Measurements from ENCODE around the gene OR2T35. TPM values are rescaled to one million over a fixed set of nuclear protein-coding genes. Genes with fewer than 3 reads are reported as not detected.

OR2T35 gene
- total and polyA plus RNA-seq, 3 donors from 2014 or later = not detected

- DNase-seq = no peak
- Histone ChIP-seq H3K4me1 (no peaks in the 10 kb centered on the region), H3K36me3 (ENCODE audit: low read depth, missing control alignments) (no peaks in the 10 kb centered on the region), H3K9me3 (no peaks in the 10 kb centered on the region), H3K27ac (no peak overlapping the region), H3K27me3 (no peaks in the 10 kb centered on the region), H3K4me3 (no peak overlapping the region)
- intact Hi-C loops (cut with DNase I; ENCODE audit: low total_unique reads) = no loop called here
- TF ChIP-seq, protein P1, sequence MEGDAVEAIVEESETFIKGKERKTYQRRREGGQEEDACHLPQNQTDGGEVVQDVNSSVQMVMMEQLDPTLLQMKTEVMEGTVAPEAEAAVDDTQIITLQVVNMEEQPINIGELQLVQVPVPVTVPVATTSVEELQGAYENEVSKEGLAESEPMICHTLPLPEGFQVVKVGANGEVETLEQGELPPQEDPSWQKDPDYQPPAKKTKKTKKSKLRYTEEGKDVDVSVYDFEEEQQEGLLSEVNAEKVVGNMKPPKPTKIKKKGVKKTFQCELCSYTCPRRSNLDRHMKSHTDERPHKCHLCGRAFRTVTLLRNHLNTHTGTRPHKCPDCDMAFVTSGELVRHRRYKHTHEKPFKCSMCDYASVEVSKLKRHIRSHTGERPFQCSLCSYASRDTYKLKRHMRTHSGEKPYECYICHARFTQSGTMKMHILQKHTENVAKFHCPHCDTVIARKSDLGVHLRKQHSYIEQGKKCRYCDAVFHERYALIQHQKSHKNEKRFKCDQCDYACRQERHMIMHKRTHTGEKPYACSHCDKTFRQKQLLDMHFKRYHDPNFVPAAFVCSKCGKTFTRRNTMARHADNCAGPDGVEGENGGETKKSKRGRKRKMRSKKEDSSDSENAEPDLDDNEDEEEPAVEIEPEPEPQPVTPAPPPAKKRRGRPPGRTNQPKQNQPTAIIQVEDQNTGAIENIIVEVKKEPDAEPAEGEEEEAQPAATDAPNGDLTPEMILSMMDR (IDR thresholded peaks at IDR 0.05) = no peak
- TF ChIP-seq POLR2A (IDR thresholded peaks at IDR 0.05) = no peak
- 79 to 86% methylated on average over 2 of the region's 2 CpGs for WGBS, 2 donors
Measured at GRCh38 chr1:248596615-248597014, 48.5 kb downstream of the OR2T35 start.

DNA sequence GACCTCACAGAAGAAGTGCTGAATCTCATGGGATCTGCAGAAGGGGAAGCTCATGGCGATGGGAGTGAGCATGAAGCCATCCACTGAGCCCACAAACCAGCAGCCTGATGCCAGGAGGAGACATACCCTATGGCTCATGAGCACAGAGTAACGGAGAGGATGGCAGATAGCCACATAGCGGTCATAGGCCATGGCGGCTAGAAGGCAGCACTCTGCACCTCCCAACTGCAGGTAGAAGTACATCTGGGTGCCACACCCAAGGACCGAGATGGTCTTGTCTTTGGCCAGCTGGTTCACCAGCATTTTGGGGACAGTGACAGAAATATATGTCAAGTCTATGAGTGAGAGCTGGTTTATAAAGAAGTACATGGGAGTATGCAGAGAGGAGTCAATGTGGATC lies 51.9 kb downstream of the OR2T35 start:
- intact Hi-C loops (cut with DNase I; ENCODE audit: low total_unique reads) = no loop called here
- TF ChIP-seq, protein P1 (IDR thresholded peaks at IDR 0.05) = no peak
- 73 to 84% methylated on average over 5 of the region's 5 CpGs for whole genome bisulfite sequencing, 2 donors
- DNase-seq = no peak
- Histone ChIP-seq H3K27ac (no peak overlapping the region), H3K27me3 (no peaks in the 10 kb centered on the region), H3K36me3 (ENCODE audit: low read depth, missing control alignments) (no peaks in the 10 kb centered on the region), H3K9me3 (no peaks in the 10 kb centered on the region), H3K4me3 (no peak overlapping the region), H3K4me1 (no peaks in the 10 kb centered on the region)

DNA sequence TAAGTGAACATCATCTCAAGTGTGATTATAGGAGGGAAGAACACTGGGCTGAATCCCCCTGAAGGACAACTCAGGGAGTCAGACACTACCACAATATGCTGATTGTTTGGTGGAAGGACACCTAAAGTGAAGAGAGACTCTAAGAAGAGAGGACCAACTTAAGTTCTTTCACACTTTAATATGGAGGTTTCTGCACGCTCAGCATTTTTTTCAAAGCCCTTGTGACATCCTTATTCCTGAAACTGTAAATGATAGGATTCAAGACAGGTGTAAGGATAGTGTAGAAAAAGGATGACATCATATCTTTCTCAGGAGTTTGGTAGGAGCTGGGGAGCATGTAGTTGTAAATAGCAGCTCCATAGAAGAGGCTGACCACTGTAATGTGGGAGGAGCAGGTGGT lies 52.4 kb downstream of the OR2T35 start:
- no peaks in the 10 kb centered on the region for H3K36me3 ChIP-seq (ENCODE audit: low read depth, missing control alignments)
- H3K9me3 ChIP-seq = no peaks in the 10 kb centered on the region
- intact Hi-C loops (cut with DNase I; ENCODE audit: low total_unique reads) = no loop called here
- no peak for DNase-seq
- H3K27me3 ChIP-seq = no peaks in the 10 kb centered on the region
- no peaks in the 10 kb centered on the region for H3K4me1 ChIP-seq
- no peak overlapping the region for H3K27ac ChIP-seq
- WGBS, 2 donors = 78 to 91% methylated on average over 1 of the region's 1 CpG
- H3K4me3 ChIP-seq = no peak overlapping the region
- TF ChIP-seq POLR2A (IDR thresholded peaks at IDR 0.05) = no peak
- TF ChIP-seq, protein P1 (IDR thresholded peaks at IDR 0.05) = no peak

DNA sequence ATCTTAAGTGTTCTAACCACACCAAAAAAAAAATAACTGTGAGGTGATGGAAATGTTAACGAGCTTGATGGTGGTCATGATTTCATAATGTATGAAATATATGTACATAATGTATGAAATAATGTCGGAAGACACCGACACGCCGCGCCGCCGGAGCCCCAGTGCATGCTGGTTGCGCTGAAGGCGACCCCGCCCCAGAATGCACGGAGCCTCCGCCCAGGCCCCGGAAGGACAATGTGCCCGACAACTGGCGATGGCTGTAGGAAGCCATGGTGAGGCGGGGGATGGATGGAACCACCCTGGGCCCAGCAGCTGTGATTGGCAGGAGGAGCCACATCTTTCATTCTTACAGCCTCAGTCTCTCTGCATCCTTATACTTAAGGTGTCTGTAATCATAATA lies 55.0 kb downstream of the OR2T35 start:
- no peaks in the 10 kb centered on the region for H3K36me3 ChIP-seq (ENCODE audit: low read depth, missing control alignments)
- intact Hi-C loops (cut with DNase I; ENCODE audit: low total_unique reads) = no loop called here
- WGBS, 2 donors = 59 to 74% methylated on average over 17 of the region's 17 CpGs
- TF ChIP-seq POLR2A (IDR thresholded peaks at IDR 0.05) = no peak
- TF ChIP-seq, protein P1 (IDR thresholded peaks at IDR 0.05) = no peak
- no peaks in the 10 kb centered on the region for H3K9me3 ChIP-seq
- H3K4me3 ChIP-seq = peak overlapping the region in 1 of 2 donors; percentile 12
- peak; percentile 17 for DNase-seq
- H3K27me3 ChIP-seq = no peaks in the 10 kb centered on the region
- H3K4me1 ChIP-seq = no peaks in the 10 kb centered on the region
- H3K27ac ChIP-seq = no peak overlapping the region

- no peaks in the 10 kb centered on the region for H3K4me1 ChIP-seq
- TF ChIP-seq, protein P1 (IDR thresholded peaks at IDR 0.05) = no peak
- TF ChIP-seq POLR2A (IDR thresholded peaks at IDR 0.05) = no peak
- no peak for DNase-seq
- H3K27me3 ChIP-seq = no peaks in the 10 kb centered on the region
- H3K36me3 ChIP-seq (ENCODE audit: low read depth, missing control alignments) = no peaks in the 10 kb centered on the region
- intact Hi-C loops (cut with DNase I; ENCODE audit: low total_unique reads) = no loop called here
- H3K27ac ChIP-seq = no peak overlapping the region
- no peaks in the 10 kb centered on the region for H3K9me3 ChIP-seq
- 67 to 71% methylated on average over 3 of the region's 3 CpGs for WGBS, 2 donors
- H3K4me3 ChIP-seq = no peak overlapping the region
Measured at GRCh38 chr1:248589334-248589733, 55.7 kb downstream of the OR2T35 start.

Data from testis (tissue), 3 donors.